ENCODE results near the gene SAV1.

- TF ChIP-seq CTCF (IDR thresholded peaks at IDR 0.05) = no peak
- no peak for TF ChIP-seq POLR2AphosphoS5 (IDR thresholded peaks at IDR 0.05)
These were observed 43.7 kb downstream of the SAV1 start for GRCh38 chr14:50624447-50624846.

Measured in stomach (tissue), 4 donors.